Kidney epithelial cell (primary cell): ENCODE measurements around the gene CLSTN2. TPM values are rescaled to one million over a fixed set of nuclear protein-coding genes. Genes with fewer than 3 reads are reported as not detected.

Source experiments
- DNase-seq: peaks from one replicate; pipeline ENCODE4 v3.0.0-alpha.2; 2010; ENCODE audit warnings: low read depth
- H3K27me3 ChIP-seq: 2 replicates; pipeline ENCODE4 v1.6.0; 2011; ENCODE audit warnings: low read length; ENCODE audit not compliant: control insufficient read depth, insufficient read depth
- H3K36me3 ChIP-seq: 2 replicates; pipeline ENCODE4 v1.5.1; 2011; ENCODE audit warnings: low read length; ENCODE audit not compliant: control insufficient read depth, insufficient read depth
- H3K4me3 ChIP-seq: 2 replicates; pipeline ENCODE4 v1.5.1; 2011; ENCODE audit warnings: low read depth, mild to moderate bottlenecking, control low read depth, low read length
- CTCF ChIP-seq: IDR thresholded peaks from 2 replicates; pipeline ENCODE4 v1.5.1; 2011; ENCODE audit warnings: mild to moderate bottlenecking, moderate library complexity, low read length, control low read depth, inconsistent platforms; ENCODE audit not compliant: insufficient read depth, poor library complexity, severe bottlenecking
- total RNA-seq: library from RNA; depleted of rRNA; stranded (reverse); fragments of >200 nt; gene quantifications from 2 replicates; pipeline ENCODE4 v1.2.3, GENCODE V29; 2015

CLSTN2 gene
- total RNA-seq, 1 donor from 2014 or later: 10.9 TPM

- Histone ChIP-seq H3K27me3 (no peaks in the 10 kb centered on the region), H3K4me3 (no peak overlapping the region), H3K36me3 (no peaks in the 10 kb centered on the region)
- TF ChIP-seq CTCF: no peak
- DNase-seq: no peak
These were observed 595.6 kb downstream of the CLSTN2 start for GRCh38 chr3:140530603-140531002.

- no peak for DNase-seq
- no peaks in the 10 kb centered on the region for H3K27me3 ChIP-seq
- H3K4me3 ChIP-seq: no peak overlapping the region
- no peak for TF ChIP-seq CTCF
- H3K36me3 ChIP-seq: no peaks in the 10 kb centered on the region
These were observed 597.9 kb downstream of the CLSTN2 start for GRCh38 chr3:140532793-140533330.

GRCh38 chr3:140536926-140537726 lies 602.1 kb downstream of the CLSTN2 start:
- TF ChIP-seq CTCF: no peak
- no peak for DNase-seq
- no peak overlapping the region for H3K4me3 ChIP-seq
- H3K36me3 ChIP-seq: no peaks in the 10 kb centered on the region
- H3K27me3 ChIP-seq: no peaks in the 10 kb centered on the region

GRCh38 chr3:140537727-140538082 lies 602.7 kb downstream of the CLSTN2 start:
- no peaks in the 10 kb centered on the region for H3K27me3 ChIP-seq
- H3K36me3 ChIP-seq: no peaks in the 10 kb centered on the region
- H3K4me3 ChIP-seq: no peak overlapping the region
- no peak for TF ChIP-seq CTCF
- no peak for DNase-seq

GRCh38 chr3:140540262-140540661 lies 605.3 kb downstream of the CLSTN2 start:
- DNase-seq: no peak

More at GRCh38 chr3:140540262-140540661, 605.3 kb downstream of the CLSTN2 start:
- no peaks in the 10 kb centered on the region for H3K27me3 ChIP-seq
- H3K4me3 ChIP-seq: no peak overlapping the region
- no peak for TF ChIP-seq CTCF
- no peaks in the 10 kb centered on the region for H3K36me3 ChIP-seq
